ENCODE measurements around the gene DNAH10.

GRCh38 chr12:123763093-123763492 is 992 bp downstream of the DNAH10 start:
- no peak for TF ChIP-seq EP300 (IDR thresholded peaks at IDR 0.05)
- TF ChIP-seq CTCF (IDR thresholded peaks at IDR 0.05), result no peak
